Left ventricle myocardium inferior (tissue), 1 donor: ENCODE results near the gene SIRT1. TPM values are rescaled to one million over a fixed set of nuclear protein-coding genes. Genes with fewer than 3 reads are reported as not detected.

Experiments
- DNase-seq: peaks from one replicate; pipeline ENCODE4 v3.0.0-alpha.2; 2020
- H3K27ac ChIP-seq: fragments of 200-600 bp; replicated peaks from 2 replicates; pipeline ENCODE4 v1.8.0; 2021
- H3K27me3 ChIP-seq: fragments of 200-600 bp; 2 replicates; pipeline ENCODE4 v1.8.0; 2021; ENCODE audit warnings: low read depth
- H3K36me3 ChIP-seq: fragments of 200-600 bp; 2 replicates; pipeline ENCODE4 v1.8.0; 2021
- H3K4me1 ChIP-seq: fragments of 200-600 bp; 2 replicates; pipeline ENCODE4 v1.8.0; 2021
- H3K4me3 ChIP-seq: fragments of 200-600 bp; 2 replicates; pipeline ENCODE4 v1.8.0; 2021; ENCODE audit warnings: mild to moderate bottlenecking, moderate library complexity
- H3K9me3 ChIP-seq: fragments of 200-600 bp; replicated peaks from 2 replicates; pipeline ENCODE4 v1.8.0; 2021
- CTCF ChIP-seq: fragments of 200-600 bp; IDR thresholded peaks from 2 replicates; pipeline ENCODE4 v1.8.0; 2021; ENCODE audit warnings: antibody characterized with exemption, mild to moderate bottlenecking, borderline replicate concordance
- intact Hi-C: fragments of 100-400 bp; cut with micrococcal nuclease; formaldehyde crosslinking; loops from one replicate; pipeline ENCODE4 v1.11.0; 2022
- total RNA-seq: library from RNA; stranded (reverse); fragmentation: NEBNext Ultra II Directional; extraction: Animal tissue kit (Norgen Biotek cat#: 25700); gene quantifications from one replicate; pipeline ENCODE4 v1.2.1, GENCODE V29; 2021
- donor health status: DM: no; HTN: yes; CAD: no; lungs with severe emphysema.

Gene SIRT1
- total RNA-seq, 1 donor from 2014 or later, result 10.6 TPM

GRCh38 chr10:67934336-67934735 is 49.9 kb downstream of the SIRT1 start:
- H3K27me3 ChIP-seq, result no peaks in the 10 kb centered on the region
- DNase-seq, result no peak
- H3K4me3 ChIP-seq, result no peak overlapping the region
- TF ChIP-seq CTCF, result no peak
- intact Hi-C loops, result no loop called here
- H3K27ac ChIP-seq, result no peak overlapping the region
- H3K9me3 ChIP-seq, result no peaks in the 10 kb centered on the region
- H3K4me1 ChIP-seq, result no peaks in the 10 kb centered on the region
- peaks cover 78% of the 10 kb centered on the region for H3K36me3 ChIP-seq

- TF ChIP-seq CTCF, result no peak
- H3K27me3 ChIP-seq, result no peaks in the 10 kb centered on the region
- intact Hi-C loops, result no loop called here
- DNase-seq, result no peak
- H3K4me1 ChIP-seq, result no peaks in the 10 kb centered on the region
- peaks cover 77% of the 10 kb centered on the region for H3K36me3 ChIP-seq
- no peaks in the 10 kb centered on the region for H3K9me3 ChIP-seq
- no peak overlapping the region for H3K4me3 ChIP-seq
- no peak overlapping the region for H3K27ac ChIP-seq
Observed at GRCh38 chr10:67935223-67935622, 50.8 kb downstream of the SIRT1 start.

- H3K36me3 ChIP-seq, result peaks cover 71% of the 10 kb centered on the region
- H3K4me1 ChIP-seq, result no peaks in the 10 kb centered on the region
- no peaks in the 10 kb centered on the region for H3K9me3 ChIP-seq
- intact Hi-C loops, result no loop called here
- TF ChIP-seq CTCF, result no peak
- no peak overlapping the region for H3K27ac ChIP-seq
- DNase-seq, result no peak
- H3K27me3 ChIP-seq, result no peaks in the 10 kb centered on the region
- H3K4me3 ChIP-seq, result no peak overlapping the region
Observed at GRCh38 chr10:67936416-67936815, 52.0 kb downstream of the SIRT1 start.

GRCh38 chr10:67943917-67944316 is 59.5 kb downstream of the SIRT1 start:
- H3K9me3 ChIP-seq, result peaks cover 6% of the 10 kb centered on the region
- TF ChIP-seq CTCF, result no peak
- no peaks in the 10 kb centered on the region for H3K27me3 ChIP-seq
- H3K27ac ChIP-seq, result no peak overlapping the region
- no peak overlapping the region for H3K4me3 ChIP-seq
- no peak for DNase-seq
- intact Hi-C loops, result no loop called here
- no peaks in the 10 kb centered on the region for H3K4me1 ChIP-seq
- H3K36me3 ChIP-seq, result peaks cover 68% of the 10 kb centered on the region

GRCh38 chr10:67955614-67956013 is 71.2 kb downstream of the SIRT1 start:
- Histone ChIP-seq H3K27ac (no peak overlapping the region), H3K36me3 (peaks cover 26% of the 10 kb centered on the region), H3K4me1 (no peaks in the 10 kb centered on the region), H3K27me3 (no peaks in the 10 kb centered on the region), H3K9me3 (no peaks in the 10 kb centered on the region), H3K4me3 (no peak overlapping the region)
- intact Hi-C loops, result no loop called here
- no peak for DNase-seq
- TF ChIP-seq CTCF, result no peak
